Thoracic aorta (tissue), 2 donors: Measurements from ENCODE around the gene ATG9B. TPM values are rescaled to one million over a fixed set of nuclear protein-coding genes. Genes with fewer than 3 reads are reported as not detected.

ENCODE experiments used
- ATAC-seq: fragments of 150-250 bp; one replicate; pipeline ENCODE4 v1.8.0; 2017; ENCODE audit warnings: low read depth; ENCODE audit not compliant: insufficient number of reproducible peaks, low FRiP score
- DNase-seq: peaks from one replicate; pipeline ENCODE4 v3.0.0-alpha.2; 2020; ENCODE audit warnings: low spot score
- H3K27ac ChIP-seq, 2 donors: fragments of 200-600 bp; sonication (generic); 1 replicate in 1 of 2; 2 replicates in 1 of 2; pipeline ENCODE4 v1.5.1; 2016; ENCODE audit warnings: mild to moderate bottlenecking in 2 of 2, moderate library complexity in 2 of 2
- H3K27me3 ChIP-seq: fragments of 200-600 bp; sonication (generic); replicated peaks from 2 replicates; pipeline ENCODE4 v1.6.0; 2016; ENCODE audit warnings: mild to moderate bottlenecking; ENCODE audit not compliant: insufficient read depth
- H3K36me3 ChIP-seq: fragments of 200-600 bp; sonication (generic); one replicate; pipeline ENCODE4 v1.5.1; 2016
- H3K4me1 ChIP-seq, 2 donors: fragments of 200-600 bp; sonication (generic); 1 replicate in 1 of 2; 2 replicates in 1 of 2; pipeline versions ENCODE4 v1.5.1 to v1.6.0; 2016; ENCODE audit warnings: low read depth in 2 of 2, mild to moderate bottlenecking in 1 of 2; ENCODE audit not compliant: control insufficient read depth in 1 of 2
- H3K4me3 ChIP-seq: fragments of 200-600 bp; sonication (generic); 2 replicates; pipeline ENCODE4 v1.5.1; 2016; ENCODE audit warnings: mild to moderate bottlenecking
- H3K9me3 ChIP-seq: fragments of 200-600 bp; sonication (generic); 2 replicates; pipeline ENCODE4 v1.5.1; 2016
- CTCF ChIP-seq: fragments of 200-600 bp; sonication (generic); IDR thresholded peaks from one replicate; pipeline ENCODE4 v1.5.1; 2019; ENCODE audit warnings: antibody characterized with exemption
- total RNA-seq, 2 donors: library from RNA; depleted of rRNA; stranded (reverse); fragments of >200 nt; gene quantifications; one replicate each; pipeline versions ENCODE4 v1.1.0 to v1.2.3, GENCODE V29; 2016

The ATG9B gene
- total RNA-seq, 2 donors from 2014 or later, result 1.2 TPM; not detected in 1

GRCh38 chr7:150973571-150974451 is 50.5 kb downstream of the ATG9B start:
- Histone ChIP-seq H3K9me3 (no peaks in the 10 kb centered on the region), H3K27ac (no peak overlapping the region), H3K4me3 (peak overlapping the region; percentile 52), H3K4me1 (peaks cover 9 to 27% of the 10 kb centered on the region in 2 donors), H3K36me3 (no peaks in the 10 kb centered on the region), H3K27me3 (no peaks in the 10 kb centered on the region)
- DNase-seq (no peak), ATAC-seq (no peak)
- no peak for TF ChIP-seq CTCF

GRCh38 chr7:150972741-150973140 is 51.6 kb downstream of the ATG9B start:
- H3K27me3 ChIP-seq, result no peaks in the 10 kb centered on the region
- TF ChIP-seq CTCF, result no peak
- no peak overlapping the region for H3K27ac ChIP-seq

GRCh38 chr7:150972023-150972468 is 52.2 kb downstream of the ATG9B start:
- no peaks in the 10 kb centered on the region for H3K27me3 ChIP-seq
- H3K36me3 ChIP-seq, result no peaks in the 10 kb centered on the region
- DNase-seq (no peak), ATAC-seq (no peak)
- no peaks in the 10 kb centered on the region for H3K9me3 ChIP-seq
- peaks cover 3 to 13% of the 10 kb centered on the region in 2 donors for H3K4me1 ChIP-seq
- H3K4me3 ChIP-seq, result no peak overlapping the region
- H3K27ac ChIP-seq, result no peak overlapping the region
- TF ChIP-seq CTCF, result no peak

More at GRCh38 chr7:150972741-150973140, 51.6 kb downstream of the ATG9B start:
- ATAC-seq (no peak), DNase-seq (no peak)
- Histone ChIP-seq H3K4me3 (no peak overlapping the region), H3K9me3 (no peaks in the 10 kb centered on the region), H3K36me3 (no peaks in the 10 kb centered on the region), H3K4me1 (peaks cover 3 to 20% of the 10 kb centered on the region in 2 donors)

- DNase-seq, result no peak
- no peaks in the 10 kb centered on the region for H3K9me3 ChIP-seq
- no peak for TF ChIP-seq CTCF
- peaks cover 3 to 11% of the 10 kb centered on the region in 2 donors for H3K4me1 ChIP-seq
- H3K36me3 ChIP-seq, result no peaks in the 10 kb centered on the region
- no peak for ATAC-seq
- no peaks in the 10 kb centered on the region for H3K27me3 ChIP-seq
- no peak overlapping the region for H3K4me3 ChIP-seq
- no peak overlapping the region for H3K27ac ChIP-seq
These were observed 52.9 kb downstream of the ATG9B start for GRCh38 chr7:150971242-150972022.

GRCh38 chr7:150970424-150970823 is 53.9 kb downstream of the ATG9B start:
- H3K9me3 ChIP-seq, result no peaks in the 10 kb centered on the region
- ATAC-seq (no peak), DNase-seq (no peak)
- H3K27me3 ChIP-seq, result no peaks in the 10 kb centered on the region
- H3K4me3 ChIP-seq, result no peak overlapping the region
- peaks cover 3 to 11% of the 10 kb centered on the region in 2 donors for H3K4me1 ChIP-seq
- H3K36me3 ChIP-seq, result no peaks in the 10 kb centered on the region
- no peak overlapping the region for H3K27ac ChIP-seq
- no peak for TF ChIP-seq CTCF
